PC-3 (cell line): ENCODE results near the gene CHMP4B. TPM values are rescaled to one million over a fixed set of nuclear protein-coding genes. Genes with fewer than 3 reads are reported as not detected.

Source experiments
- ATAC-seq: fragments of 200-7000 bp; cut with Tn5 transposase; 2 replicates; pipeline ENCODE4 v1.9.1; 2020; ENCODE audit warnings: mild to moderate bottlenecking, moderate library complexity
- BruUV-seq: library from RNA; stranded (reverse); fragments of 400-500 nt; replicated peaks from 2 replicates; lab custom pipeline; 2021; lab: Mats Ljungman, UMichigan
- CTCF ChIA-PET: fragments of 300-600 bp; sonication (Branson Sonifier 250); formaldehyde crosslinking; loops from one replicate; lab custom pipeline; 2022; ENCODE audit warnings: antibody characterized with exemption; lab: Charles Lee
- POLR2A ChIA-PET: fragments of 300-600 bp; sonication (Branson Sonifier 250); formaldehyde crosslinking; loops from one replicate; lab custom pipeline; 2022; ENCODE audit warnings: antibody characterized with exemption; ENCODE audit not compliant: unreplicated experiment; lab: Charles Lee
- DNase-seq: peaks from one replicate; pipeline ENCODE4 v3.0.0-alpha.2; 2015
- H2AFZ ChIP-seq: fragments of 300-600 bp; sonication (generic); 2 replicates; pipeline ENCODE4 v1.6.0; 2016; ENCODE audit warnings: antibody characterized with exemption, low read length
- H3F3A ChIP-seq: fragments of 300-600 bp; sonication (generic); one replicate; pipeline ENCODE4 v1.6.0; 2017; ENCODE audit warnings: antibody characterized with exemption, low read length, control low read depth, mild to moderate bottlenecking; ENCODE audit not compliant: unreplicated experiment
- H3K27ac ChIP-seq: fragments of 300-600 bp; sonication (generic); 2 replicates; pipeline ENCODE4 v1.5.1; 2016; ENCODE audit warnings: mild to moderate bottlenecking, low read length
- H3K27me3 ChIP-seq: fragments of 300-600 bp; sonication (generic); 2 replicates; pipeline ENCODE4 v1.6.1; 2016; ENCODE audit warnings: low read length, mixed read lengths
- H3K36me3 ChIP-seq: fragments of 300-600 bp; sonication (generic); 2 replicates; pipeline ENCODE4 v1.6.1; 2016; ENCODE audit warnings: low read depth, mixed run types, low read length, mixed read lengths
- H3K4me1 ChIP-seq: fragments of 300-600 bp; sonication (generic); 2 replicates; pipeline ENCODE4 v1.5.1; 2016; ENCODE audit warnings: low read length; ENCODE audit not compliant: insufficient read depth
- H3K4me2 ChIP-seq: fragments of 300-600 bp; sonication (generic); 2 replicates; pipeline ENCODE4 v1.6.0; 2016; ENCODE audit warnings: low read length
- H3K4me3 ChIP-seq: fragments of 300-600 bp; sonication (generic); 2 replicates; pipeline ENCODE4 v1.5.1; 2016; ENCODE audit warnings: mild to moderate bottlenecking, low read length, mixed read lengths
- H3K79me2 ChIP-seq: fragments of 300-600 bp; sonication (generic); 2 replicates; pipeline ENCODE4 v1.6.1; 2017; ENCODE audit warnings: low read length, mixed read lengths
- H3K9ac ChIP-seq: fragments of 300-600 bp; sonication (generic); 2 replicates; pipeline ENCODE4 v1.6.0; 2016; ENCODE audit warnings: mild to moderate bottlenecking, low read length
- H3K9me2 ChIP-seq: fragments of 300-600 bp; sonication (generic); replicated peaks from 2 replicates; pipeline ENCODE4 v1.6.1; 2016; ENCODE audit warnings: mixed run types, low read length, mixed read lengths
- H3K9me3 ChIP-seq: fragments of 300-600 bp; sonication (generic); 2 replicates; pipeline ENCODE4 v1.6.1; 2016; ENCODE audit warnings: low read length, mixed read lengths
- H4K20me1 ChIP-seq: fragments of 300-600 bp; sonication (generic); 2 replicates; pipeline ENCODE4 v1.6.1; 2016; ENCODE audit warnings: low read length, mixed read lengths
- CTCF ChIP-seq: fragments of 300-600 bp; sonication (generic); conservative IDR thresholded peaks from 2 replicates; pipeline ENCODE4 v1.5.1; 2017; ENCODE audit warnings: antibody characterized with exemption, low read depth, mild to moderate bottlenecking, low read length
- EZH2 ChIP-seq: fragments of 300-600 bp; sonication (generic); IDR thresholded peaks from one replicate; pipeline ENCODE4 v1.6.1; 2017; ENCODE audit warnings: antibody characterized with exemption, mild to moderate bottlenecking, low read length; ENCODE audit not compliant: unreplicated experiment
- EZH2phosphoT487 ChIP-seq: fragments of 300-600 bp; sonication (generic); IDR thresholded peaks from 2 replicates; pipeline ENCODE4 v1.6.1; 2018; ENCODE audit warnings: mild to moderate bottlenecking, antibody characterized with exemption, low read length, borderline replicate concordance
- intact Hi-C: fragments of 100-400 bp; cut with micrococcal nuclease; formaldehyde crosslinking; loops from 2 replicates; pipeline ENCODE4 v1.9.0; 2023
- total RNA-seq: library from RNA; depleted of rRNA; stranded (reverse); fragments of >200 nt; gene quantifications from 2 replicates; pipeline ENCODE4 v1.2.3, GENCODE V29; 2014

CHMP4B gene
- total RNA-seq, 1 experiment from 2014 or later, result 68.8 TPM

GRCh38 chr20:33827109-33827508, 16.0 kb downstream of the CHMP4B start:
- H3K9me2 ChIP-seq, result no peaks in the 10 kb centered on the region
- H2AFZ ChIP-seq, result no peak overlapping the region
- intact Hi-C loops, result no loop called here
- H4K20me1 ChIP-seq, result peaks cover 24% of the 10 kb centered on the region; the same call in 1 of the 2 replicates
- POLR2A ChIA-PET, result no interaction called here
- no peaks in the 10 kb centered on the region for H3F3A ChIP-seq
- H3K79me2 ChIP-seq, result peaks cover 90% of the 10 kb centered on the region
- no peak overlapping the region for H3K4me2 ChIP-seq
- no peaks in the 10 kb centered on the region for H3K27me3 ChIP-seq
- no peak overlapping the region for H3K4me3 ChIP-seq
- H3K9me3 ChIP-seq, result no peaks in the 10 kb centered on the region
- DNase-seq, result no peak
- no peak overlapping the region for H3K9ac ChIP-seq
- CTCF ChIA-PET, result no interaction called here
- no peaks in the 10 kb centered on the region for H3K4me1 ChIP-seq
- ATAC-seq, result no peak
- H3K27ac ChIP-seq, result no peak overlapping the region
- H3K36me3 ChIP-seq, result no peaks in the 10 kb centered on the region; the same call in 1 of the 2 replicates
- BruUV-seq, result no TSS peak
- TF ChIP-seq EZH2 (no peak), EZH2phosphoT487 (no peak), CTCF (no peak)

GRCh38 chr20:33827634-33828325, 16.6 kb downstream of the CHMP4B start:
- H3K27ac ChIP-seq, result no peak overlapping the region
- peaks cover 24% of the 10 kb centered on the region; the same call in 1 of the 2 replicates for H4K20me1 ChIP-seq
- no peaks in the 10 kb centered on the region; the same call in 1 of the 2 replicates for H3K36me3 ChIP-seq
- intact Hi-C loops, result no loop called here
- no peak overlapping the region for H3K9ac ChIP-seq
- no peak overlapping the region for H3K4me3 ChIP-seq
- H3K79me2 ChIP-seq, result peaks cover 90% of the 10 kb centered on the region
- H3K4me1 ChIP-seq, result no peaks in the 10 kb centered on the region
- no peaks in the 10 kb centered on the region for H3K9me3 ChIP-seq
- ATAC-seq (no peak), DNase-seq (no peak)
- TF ChIP-seq EZH2 (no peak), CTCF (no peak), EZH2phosphoT487 (no peak)
- no peaks in the 10 kb centered on the region for H3K9me2 ChIP-seq
- no peaks in the 10 kb centered on the region for H3K27me3 ChIP-seq
- POLR2A ChIA-PET, result no interaction called here
- H3F3A ChIP-seq, result no peaks in the 10 kb centered on the region
- CTCF ChIA-PET, result no interaction called here
- H3K4me2 ChIP-seq, result no peak overlapping the region
- BruUV-seq, result no TSS peak
- H2AFZ ChIP-seq, result no peak overlapping the region

GRCh38 chr20:33828326-33828844, 17.2 kb downstream of the CHMP4B start:
- Histone ChIP-seq H3F3A (no peaks in the 10 kb centered on the region), H3K9me3 (no peaks in the 10 kb centered on the region), H3K4me2 (no peak overlapping the region), H3K9me2 (no peaks in the 10 kb centered on the region), H2AFZ (no peak overlapping the region), H3K27ac (no peak overlapping the region), H3K36me3 (no peaks in the 10 kb centered on the region; the same call in 1 of the 2 replicates), H3K79me2 (peaks cover 90% of the 10 kb centered on the region), H3K9ac (no peak overlapping the region), H3K27me3 (no peaks in the 10 kb centered on the region), H4K20me1 (peaks cover 26% of the 10 kb centered on the region; the same call in 1 of the 2 replicates), H3K4me3 (no peak overlapping the region), H3K4me1 (no peaks in the 10 kb centered on the region)
- POLR2A ChIA-PET, result no interaction called here
- no peak for DNase-seq
- TF ChIP-seq EZH2 (no peak), EZH2phosphoT487 (no peak), CTCF (no peak)
- CTCF ChIA-PET, result no interaction called here
- no peak for ATAC-seq
- no TSS peak for BruUV-seq
- intact Hi-C loops, result no loop called here
